Cardiac fibroblast (primary cell): ENCODE data around the gene FASTKD2.
"Not testable (repeated sequence)": the region's sequence is repeated elsewhere in the genome, so short reads cannot be mapped to it uniquely, and the experiment has no call there.

Experiments used
- DNase-seq, 2 donors: peaks; one replicate each; pipeline versions ENCODE4 v3.0.0 to v3.0.0-alpha.2; 2010; ENCODE audit warnings: low read depth in 2 of 2
- H3K4me3 ChIP-seq, 2 donors: replicated peaks in 1 of 2; 1 replicate in 1 of 2; 2 replicates in 1 of 2; pipeline ENCODE4 v1.5.1; 2011; ENCODE audit warnings: low read depth in 2 of 2, low read length in 2 of 2, mild to moderate bottlenecking in 2 of 2, moderate library complexity in 1 of 2
- CTCF ChIP-seq: IDR thresholded peaks from one replicate; pipeline ENCODE4 v1.5.1; 2011; ENCODE audit warnings: low read depth, mild to moderate bottlenecking, low read length, inconsistent platforms

The FASTKD2 gene

GRCh38 chr2:206800506-206801417, 35.4 kb downstream of the FASTKD2 start:
- H3K4me3 ChIP-seq = no peak overlapping the region
- TF ChIP-seq CTCF = peak; percentile 64
- peak; percentile 81 to 84 for DNase-seq

- no peak for TF ChIP-seq CTCF
Measured at GRCh38 chr2:206801418-206802189, 36.2 kb downstream of the FASTKD2 start.

GRCh38 chr2:206802654-206803514, 37.5 kb downstream of the FASTKD2 start:
- no peak for DNase-seq
- no peak for TF ChIP-seq CTCF
- H3K4me3 ChIP-seq = no peak overlapping the region

More at GRCh38 chr2:206801418-206802189, 36.2 kb downstream of the FASTKD2 start:
- DNase-seq = no peak
- H3K4me3 ChIP-seq = no peak overlapping the region

GRCh38 chr2:206804326-206804725, 38.9 kb downstream of the FASTKD2 start:
- TF ChIP-seq CTCF = no peak
- DNase-seq = no peak
- no peak overlapping the region for H3K4me3 ChIP-seq

- H3K4me3 ChIP-seq = no peak overlapping the region
- no peak for TF ChIP-seq CTCF
- no peak for DNase-seq
Measured at GRCh38 chr2:206805887-206806607, 40.6 kb downstream of the FASTKD2 start.

GRCh38 chr2:206807624-206808023, 42.2 kb downstream of the FASTKD2 start:
- DNase-seq, H3K4me3 ChIP-seq: not testable (repeated sequence)

- not testable (repeated sequence) for DNase-seq, H3K4me3 ChIP-seq
Measured at GRCh38 chr2:206812471-206812870, 47.1 kb downstream of the FASTKD2 start.
